Activated T-cell treated with anti-CD3 and anti-CD28 coated beads, Interleukin-2, amount 50 U/mL, for 1 hour (primary cell): ENCODE data around the gene TBC1D22B.
"Not testable (repeated sequence)": the region's sequence is repeated elsewhere in the genome, so short reads cannot be mapped to it uniquely, and the experiment has no call there.

Experiments used
- DNase-seq: peaks from one replicate; pipeline ENCODE4 v3.0.0-alpha.2; 2020

Gene TBC1D22B

GRCh38 chr6:37273690-37274089 is 16.1 kb downstream of the TBC1D22B start:
- no peak for DNase-seq

DNA sequence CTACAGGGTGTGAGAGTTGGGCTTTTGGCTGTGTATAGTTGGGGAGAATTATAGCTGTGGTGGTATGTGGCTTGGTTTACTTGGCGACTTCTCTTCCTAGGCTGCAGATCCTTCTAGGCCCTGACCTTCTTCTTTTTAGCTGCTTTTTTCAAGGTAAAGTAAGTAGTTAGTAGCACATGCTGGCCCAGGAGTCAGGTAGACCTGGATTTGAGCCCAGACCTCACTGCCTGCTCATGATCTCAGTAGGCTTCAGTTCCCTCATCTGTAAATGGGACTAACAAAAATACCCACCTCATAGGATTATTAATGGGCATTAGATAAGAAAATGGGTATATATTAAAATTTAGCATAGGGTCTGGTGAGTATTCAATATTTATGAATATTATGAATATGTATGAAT is 17.8 kb downstream of the TBC1D22B start:
- DNase-seq, result no peak

GRCh38 chr6:37277001-37277409 is 19.4 kb downstream of the TBC1D22B start:
- no peak for DNase-seq

GRCh38 chr6:37279366-37280134 is 22.0 kb downstream of the TBC1D22B start:
- no peak for DNase-seq

- no peak for DNase-seq
These were observed 22.8 kb downstream of the TBC1D22B start for GRCh38 chr6:37280162-37280887.

DNA sequence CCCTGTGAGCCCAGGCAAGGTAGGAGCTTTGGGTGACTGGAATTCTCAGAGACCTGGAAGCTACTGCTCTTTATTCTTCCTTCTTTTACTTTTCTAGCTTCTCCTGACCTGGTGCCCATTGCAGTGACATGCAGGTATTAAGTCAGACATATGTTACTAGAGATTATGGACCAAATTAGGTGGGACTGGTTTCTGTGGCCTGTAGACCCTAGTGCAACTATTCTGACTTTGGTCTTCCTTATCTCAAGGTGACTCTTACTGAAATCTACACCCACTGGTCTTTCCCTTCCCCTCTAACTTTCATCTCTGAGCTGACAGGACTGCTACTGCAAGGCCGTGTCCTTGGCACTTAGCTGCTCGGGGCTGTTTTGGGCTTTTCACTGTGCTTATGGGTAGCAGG is 24.8 kb downstream of the TBC1D22B start:
- no peak for DNase-seq

GRCh38 chr6:37283268-37283667 is 25.7 kb downstream of the TBC1D22B start:
- DNase-seq, result no peak

GRCh38 chr6:37283671-37284151 is 26.1 kb downstream of the TBC1D22B start:
- DNase-seq, result no peak

DNA sequence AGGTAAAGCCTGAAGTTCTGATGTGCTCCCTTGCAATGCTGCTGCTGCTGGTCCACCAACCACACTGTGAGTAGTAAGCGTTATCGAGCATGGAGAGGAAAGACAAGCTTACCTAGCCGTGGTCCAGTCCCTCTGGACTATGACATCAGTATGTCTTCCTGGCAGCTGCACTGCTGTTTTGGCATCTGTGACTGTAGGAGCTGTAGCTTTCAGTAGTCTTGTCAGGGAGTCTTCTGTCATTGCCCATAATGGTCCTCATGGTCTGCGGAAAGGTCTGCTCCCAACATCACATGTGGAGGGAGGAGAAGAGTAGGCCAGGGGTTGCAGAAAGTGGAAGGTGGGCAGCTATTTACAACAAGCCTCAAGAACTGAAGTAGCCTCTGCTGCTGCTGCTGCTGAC is 27.2 kb downstream of the TBC1D22B start:
- DNase-seq, result no peak

DNA sequence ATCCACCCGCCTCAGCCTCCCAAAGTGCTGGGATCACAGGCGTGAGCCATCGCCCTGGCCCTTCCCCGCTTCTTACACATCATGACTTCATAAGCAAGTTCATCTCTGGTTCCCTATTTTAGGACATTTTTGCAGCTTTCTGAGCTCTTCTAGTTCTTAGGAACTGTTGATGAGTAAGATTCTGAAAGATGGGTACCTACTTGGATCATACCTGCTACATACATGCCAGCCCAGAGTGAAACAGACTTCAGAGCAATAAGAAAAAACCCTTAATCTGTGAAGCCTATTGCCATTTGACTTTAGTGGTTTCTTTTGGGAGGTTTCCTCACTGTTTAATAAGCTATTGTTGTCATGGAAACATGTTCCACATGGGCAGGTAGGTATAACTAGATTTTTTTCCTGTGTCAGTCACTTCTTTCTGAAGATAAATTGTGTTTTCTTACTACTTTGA is 28.3 kb downstream of the TBC1D22B start:
- no peak for DNase-seq

- DNase-seq, result no peak
These were observed 30.1 kb downstream of the TBC1D22B start for GRCh38 chr6:37287519-37288157.

GRCh38 chr6:37288247-37288646 is 30.7 kb downstream of the TBC1D22B start:
- DNase-seq, result no peak

DNA sequence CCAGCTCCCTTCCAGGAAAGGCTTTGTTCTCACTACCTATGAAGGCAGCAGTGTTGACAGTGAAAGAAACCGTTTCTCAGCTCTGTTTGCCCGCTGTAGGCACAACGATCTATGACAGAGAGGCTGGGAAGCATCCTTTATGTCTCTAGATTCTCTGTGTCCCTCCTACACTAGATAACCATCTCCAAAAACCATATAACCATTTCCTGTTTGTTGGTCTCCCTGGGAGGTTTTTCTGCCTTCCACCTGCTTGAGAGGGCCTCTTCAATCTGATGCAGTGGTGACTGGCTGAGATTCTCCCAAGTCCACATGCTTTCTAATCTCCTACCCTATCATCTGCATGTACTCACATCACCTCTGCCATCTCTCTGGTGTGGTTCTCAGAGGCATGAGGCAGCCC is 32.4 kb downstream of the TBC1D22B start:
- DNase-seq, result no peak

DNA sequence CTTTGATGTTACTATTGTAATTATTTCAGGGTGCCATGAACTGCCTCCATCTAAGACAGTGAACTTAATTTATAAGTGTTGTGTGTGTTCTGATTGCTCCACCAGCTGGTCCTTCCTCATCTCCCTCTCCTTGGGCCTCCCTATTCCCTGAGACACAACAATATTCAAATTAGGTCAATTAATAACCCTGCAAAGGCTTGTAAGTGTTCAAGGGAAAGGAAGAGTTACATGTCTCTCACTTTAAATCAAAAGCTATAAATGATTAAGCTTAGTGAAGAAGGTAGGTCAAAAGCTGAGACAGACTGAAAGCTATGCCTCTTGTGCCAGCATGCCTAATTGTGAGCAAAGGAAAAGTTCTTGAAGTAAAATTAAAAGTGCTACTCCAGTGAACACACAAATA is 35.9 kb downstream of the TBC1D22B start:
- DNase-seq, result no peak

- not testable (repeated sequence) for DNase-seq
These were observed 40.1 kb downstream of the TBC1D22B start for GRCh38 chr6:37297637-37298036.

DNA sequence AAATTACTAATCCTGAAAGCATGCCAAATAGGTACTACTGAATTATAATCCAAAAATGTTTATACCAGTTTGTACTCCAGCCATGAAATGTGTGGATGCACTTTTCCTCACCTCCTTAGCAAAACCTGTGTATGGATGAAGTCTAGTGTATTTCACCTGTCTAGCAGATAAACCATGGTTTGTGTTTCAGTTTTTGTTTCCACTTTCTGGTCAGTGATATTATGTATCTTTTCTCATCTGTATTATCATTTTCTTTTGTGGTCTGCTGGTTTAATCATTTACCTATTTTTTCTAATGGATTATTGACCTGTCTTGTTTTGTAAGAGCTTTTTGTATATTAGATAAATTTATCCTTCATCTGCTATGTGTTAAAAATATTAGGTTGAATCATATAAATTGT is 41.4 kb downstream of the TBC1D22B start:
- DNase-seq, result no peak

DNA sequence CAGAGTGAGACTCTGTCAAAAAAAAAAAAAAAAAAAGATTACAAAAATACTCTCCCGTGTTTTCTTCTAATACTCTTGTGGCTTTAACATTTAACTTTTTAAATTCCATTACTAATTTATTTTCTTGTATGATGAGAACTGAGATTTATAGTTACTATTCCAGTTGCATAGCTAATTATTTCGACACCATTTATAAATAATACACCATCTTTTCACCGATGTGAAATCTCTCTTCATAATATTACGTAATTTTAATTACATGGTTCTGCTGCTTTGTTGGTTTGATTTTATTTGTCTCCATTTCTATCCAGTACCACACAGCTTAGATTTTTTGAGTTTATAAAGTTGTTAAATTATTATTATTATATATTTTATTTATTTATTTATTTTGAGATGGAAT is 42.4 kb downstream of the TBC1D22B start:
- no peak for DNase-seq

DNA sequence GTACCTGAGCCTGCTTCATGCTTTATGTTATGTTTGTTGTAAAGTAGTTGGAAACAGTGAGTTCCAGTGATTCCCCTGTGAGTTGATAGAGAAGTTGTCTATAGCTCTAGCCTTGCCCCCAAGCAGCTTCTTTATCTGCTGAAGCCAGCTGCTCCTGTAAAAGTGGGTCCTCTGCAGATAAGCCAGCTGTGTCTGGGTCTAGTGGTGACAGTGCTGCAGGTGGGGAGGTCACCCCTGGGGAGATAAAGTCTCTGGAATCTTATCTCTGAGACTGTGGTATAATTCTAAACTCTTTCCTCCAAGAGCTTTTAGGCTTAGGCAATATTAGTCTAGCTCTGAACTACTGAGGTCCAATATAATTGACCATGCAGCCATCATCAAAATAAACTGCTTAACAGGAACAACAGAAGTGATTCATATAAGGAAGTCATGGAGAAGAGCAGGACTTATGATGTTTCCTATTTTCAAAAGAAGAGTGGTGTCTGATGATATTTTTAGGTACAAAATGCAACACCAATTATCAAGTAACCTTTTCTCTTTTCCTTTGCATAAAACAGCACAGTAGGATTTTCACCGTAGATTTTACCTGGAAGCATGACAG is 44.6 kb downstream of the TBC1D22B start:
- no peak for DNase-seq

GRCh38 chr6:37303091-37303660 is 45.6 kb downstream of the TBC1D22B start:
- DNase-seq, result no peak

DNA sequence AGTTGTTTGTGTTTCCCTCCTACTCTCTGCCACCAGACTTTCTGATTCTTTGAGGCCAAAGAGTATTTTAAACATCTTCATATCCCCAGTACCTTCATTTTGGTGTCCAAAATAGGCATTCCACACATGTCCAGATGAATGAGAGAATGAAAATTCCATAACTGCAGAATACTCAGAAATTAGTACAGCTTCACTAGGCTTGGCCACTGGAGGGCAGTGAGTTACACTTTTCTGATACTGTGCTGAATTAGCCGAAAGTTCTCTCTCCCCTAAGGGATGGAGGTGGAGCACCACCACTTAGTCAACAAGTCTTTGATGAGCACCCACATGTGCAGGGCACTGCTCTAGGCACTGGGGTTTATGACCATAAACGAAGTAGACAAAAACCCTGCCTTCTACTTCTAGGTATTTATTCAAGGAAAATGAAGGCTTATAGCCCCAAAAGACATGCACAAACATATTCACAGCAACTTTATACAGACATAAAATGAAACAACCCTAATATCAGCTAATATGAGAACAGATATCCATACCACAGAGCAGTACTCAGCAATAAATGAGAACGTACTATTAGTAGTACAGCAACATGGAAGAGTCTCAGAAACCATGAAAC is 46.4 kb downstream of the TBC1D22B start:
- no peak for DNase-seq

GRCh38 chr6:37304766-37305165 is 47.2 kb downstream of the TBC1D22B start:
- DNase-seq, result no peak

DNA sequence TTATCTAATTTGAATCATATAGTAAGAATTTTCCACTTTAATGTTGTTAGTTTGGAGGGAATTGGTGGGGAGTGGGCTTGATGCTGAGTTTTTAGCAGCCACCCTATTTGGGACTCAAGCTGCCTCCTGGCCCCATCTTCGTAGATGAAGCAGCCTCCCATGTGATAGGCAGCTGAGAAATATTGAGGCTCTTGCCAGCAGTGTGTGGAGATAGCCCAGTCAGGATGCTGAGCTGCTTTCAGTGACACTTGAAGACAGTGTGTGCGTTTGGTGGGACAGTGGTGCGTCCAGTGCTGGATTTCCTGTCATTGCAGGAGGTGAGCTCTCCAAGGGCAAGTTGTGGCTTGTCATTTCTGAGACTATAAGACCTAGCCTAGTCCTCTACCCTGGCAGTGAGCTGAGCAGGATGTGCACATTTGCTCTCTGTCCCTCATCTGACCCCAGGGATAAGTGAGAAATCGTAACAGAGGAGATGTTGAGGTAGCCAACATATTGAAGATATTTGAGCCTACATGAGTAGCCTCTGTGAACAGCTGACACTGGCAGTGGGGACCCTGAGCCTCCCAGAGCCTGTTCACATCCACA is 48.4 kb downstream of the TBC1D22B start:
- no peak for DNase-seq
